NOMO-1 treated with dmso at 0.1 percent for 144 hours (cell line): ENCODE data around the gene OLFML2A.
A peak's percentile ranks its signal among the peaks of the same experiment; 100 is the strongest.

Experiments
- DNase-seq: peaks from one replicate; lab custom pipeline; 2025; ENCODE audit not compliant: unreplicated experiment; lab: John Stamatoyannopoulos, UW

The OLFML2A gene

GRCh38 chr9:124794902-124795491, 18.1 kb downstream of the OLFML2A start:
- DNase-seq: no peak

GRCh38 chr9:124795881-124796431, 19.0 kb downstream of the OLFML2A start:
- DNase-seq: no peak

GRCh38 chr9:124797343-124798103, 20.6 kb downstream of the OLFML2A start:
- DNase-seq: no peak

- DNase-seq: no peak
Observed at GRCh38 chr9:124799274-124800006, 22.5 kb downstream of the OLFML2A start.

GRCh38 chr9:124800306-124801259, 23.6 kb downstream of the OLFML2A start:
- DNase-seq: peak; percentile 51

GRCh38 chr9:124801356-124801755, 24.4 kb downstream of the OLFML2A start:
- no peak for DNase-seq

GRCh38 chr9:124802426-124802825, 25.5 kb downstream of the OLFML2A start:
- DNase-seq: no peak

- DNase-seq: no peak
Observed at GRCh38 chr9:124803911-124804310, 27.0 kb downstream of the OLFML2A start.

- DNase-seq: no peak
Observed at GRCh38 chr9:124805186-124805585, 28.3 kb downstream of the OLFML2A start.

GRCh38 chr9:124808246-124808956, 31.5 kb downstream of the OLFML2A start:
- no peak for DNase-seq

GRCh38 chr9:124809211-124809610, 32.3 kb downstream of the OLFML2A start:
- no peak for DNase-seq

GRCh38 chr9:124809741-124810500, 33.0 kb downstream of the OLFML2A start:
- DNase-seq: no peak

GRCh38 chr9:124810663-124811355, 33.9 kb downstream of the OLFML2A start:
- no peak for DNase-seq

GRCh38 chr9:124812441-124812876, 35.5 kb downstream of the OLFML2A start:
- DNase-seq: no peak

GRCh38 chr9:124813041-124813440, 36.1 kb downstream of the OLFML2A start:
- no peak for DNase-seq

GRCh38 chr9:124813501-124814163, 36.7 kb downstream of the OLFML2A start:
- DNase-seq: no peak

GRCh38 chr9:124814164-124814535, 37.2 kb downstream of the OLFML2A start:
- DNase-seq: no peak

- no peak for DNase-seq
Observed at GRCh38 chr9:124815601-124816000, 38.7 kb downstream of the OLFML2A start.
